Measurements from ENCODE around the gene HIVEP2.

Gene HIVEP2

GRCh38 chr6:142787422-142787821, 157.6 kb downstream of the HIVEP2 start:
- DNase-seq (ENCODE audit: low read depth, low spot score): no peak

- DNase-seq (ENCODE audit: low read depth, low spot score): no peak
Observed at GRCh38 chr6:142786476-142786875, 158.5 kb downstream of the HIVEP2 start.

DNA sequence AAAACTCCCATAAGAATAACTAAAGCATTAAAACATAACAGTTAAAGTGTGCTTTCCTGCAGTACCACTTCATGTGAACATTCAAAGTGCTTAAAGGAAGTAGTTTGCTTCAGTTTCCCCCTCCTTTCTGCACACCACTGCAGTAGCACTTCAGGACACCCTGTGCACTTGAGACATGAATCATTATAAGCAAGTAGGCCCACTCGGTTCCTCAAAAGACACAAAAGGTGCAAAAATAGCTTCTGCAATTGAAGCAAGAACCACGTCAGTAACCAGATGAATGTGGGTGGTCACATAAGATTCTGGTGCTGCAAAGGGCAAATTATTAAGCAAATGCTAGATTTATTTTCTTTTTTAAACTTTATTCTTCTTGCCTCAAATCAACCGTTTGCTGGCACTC, 160.6 kb downstream of the HIVEP2 start:
- DNase-seq (ENCODE audit: low read depth, low spot score): peak; percentile 11

DNA sequence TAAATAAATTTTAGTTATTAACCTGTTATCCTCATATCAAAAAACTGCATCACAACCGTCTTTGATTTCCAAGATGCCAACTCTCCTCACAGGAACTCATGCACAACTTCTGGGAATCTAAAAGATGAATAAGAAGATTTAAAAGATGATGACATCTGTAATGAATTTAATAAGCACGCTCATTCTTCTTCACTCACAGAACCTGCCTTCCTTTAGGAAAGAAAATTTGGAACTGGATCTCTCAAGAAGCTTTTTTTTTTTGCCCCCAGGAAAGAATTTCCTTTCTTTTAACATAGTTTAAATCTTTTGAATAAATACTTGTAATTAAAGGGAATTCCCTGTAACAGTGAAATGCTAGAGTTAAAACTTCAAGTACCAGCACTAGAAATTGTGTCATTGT, 161.5 kb downstream of the HIVEP2 start:
- no peak for DNase-seq (ENCODE audit: low read depth, low spot score)

- peak; percentile 36 for DNase-seq (ENCODE audit: low read depth, low spot score)
Observed at GRCh38 chr6:142781129-142781528, 163.8 kb downstream of the HIVEP2 start.

GRCh38 chr6:142773859-142774648, 170.9 kb downstream of the HIVEP2 start:
- no peak for DNase-seq (ENCODE audit: low read depth, low spot score)

GRCh38 chr6:142773324-142773723, 171.7 kb downstream of the HIVEP2 start:
- no peak for DNase-seq (ENCODE audit: low read depth, low spot score)

DNA sequence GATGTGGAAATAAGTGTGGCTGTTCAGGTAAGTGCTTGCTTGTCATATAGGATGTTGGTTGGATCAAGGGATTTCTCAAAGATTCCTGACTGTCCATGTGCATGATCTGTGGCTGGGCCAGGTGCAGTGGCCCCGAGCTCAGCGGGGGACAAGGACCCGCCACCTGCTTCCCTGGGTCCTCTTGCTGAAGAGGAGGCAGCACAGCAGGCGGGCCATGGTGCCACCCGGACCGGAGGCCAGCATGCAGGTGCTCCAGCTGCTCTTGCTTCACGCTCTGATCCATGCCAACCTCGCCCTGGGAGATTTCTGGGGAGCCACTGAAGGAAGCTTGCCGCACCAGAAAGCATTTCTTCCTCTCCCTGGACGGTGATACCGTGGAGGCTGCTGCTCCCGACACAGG, 173.8 kb downstream of the HIVEP2 start:
- DNase-seq (ENCODE audit: low read depth, low spot score): no peak

- no peak for DNase-seq (ENCODE audit: low read depth, low spot score)
Observed at GRCh38 chr6:142765306-142765705, 179.7 kb downstream of the HIVEP2 start.

- no peak for DNase-seq (ENCODE audit: low read depth, low spot score)
Observed at GRCh38 chr6:142764311-142764710, 180.7 kb downstream of the HIVEP2 start.

- DNase-seq (ENCODE audit: low read depth, low spot score): peak; percentile 91
Observed at GRCh38 chr6:142763205-142763604, 181.8 kb downstream of the HIVEP2 start.

DNA sequence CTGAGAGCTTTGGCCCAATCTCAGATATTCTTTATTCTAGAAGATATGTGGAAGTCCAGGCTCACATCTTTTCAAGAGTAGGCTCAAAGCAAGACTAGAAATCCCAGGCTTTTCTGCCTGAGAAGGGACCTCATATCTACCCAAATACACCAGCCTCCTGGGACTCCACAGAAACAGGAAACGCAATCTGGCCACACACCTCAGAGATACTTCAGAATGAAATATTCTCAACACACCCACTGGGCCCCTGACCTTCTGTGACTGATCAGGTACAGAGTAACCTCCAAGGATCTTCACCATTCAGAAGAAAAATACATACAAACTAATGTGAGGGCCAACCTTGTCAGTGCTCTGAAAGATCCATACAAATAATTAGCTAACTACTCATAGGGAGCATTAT, 183.2 kb downstream of the HIVEP2 start:
- no peak for DNase-seq (ENCODE audit: low read depth, low spot score)

DNA sequence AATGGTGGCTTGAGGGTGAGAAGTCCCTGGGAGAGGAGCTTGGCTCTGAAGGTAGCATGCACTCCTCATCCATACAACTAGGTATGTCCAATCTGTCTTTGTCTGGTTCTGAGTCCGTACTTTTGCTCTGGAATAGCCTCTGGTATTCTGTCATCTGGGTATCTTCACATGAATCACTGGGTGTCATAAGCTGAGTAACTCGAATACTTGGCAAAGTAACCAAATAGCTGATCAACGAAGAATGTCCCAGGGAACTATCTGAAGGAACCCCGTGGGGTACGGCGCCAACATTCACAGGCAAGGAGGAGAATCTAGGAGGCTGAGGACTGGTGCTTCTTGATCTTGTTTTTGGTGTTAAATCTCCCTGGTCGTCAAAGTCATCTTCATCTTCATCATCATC, 184.8 kb downstream of the HIVEP2 start:
- DNase-seq (ENCODE audit: low read depth, low spot score): peak; percentile 55

DNA sequence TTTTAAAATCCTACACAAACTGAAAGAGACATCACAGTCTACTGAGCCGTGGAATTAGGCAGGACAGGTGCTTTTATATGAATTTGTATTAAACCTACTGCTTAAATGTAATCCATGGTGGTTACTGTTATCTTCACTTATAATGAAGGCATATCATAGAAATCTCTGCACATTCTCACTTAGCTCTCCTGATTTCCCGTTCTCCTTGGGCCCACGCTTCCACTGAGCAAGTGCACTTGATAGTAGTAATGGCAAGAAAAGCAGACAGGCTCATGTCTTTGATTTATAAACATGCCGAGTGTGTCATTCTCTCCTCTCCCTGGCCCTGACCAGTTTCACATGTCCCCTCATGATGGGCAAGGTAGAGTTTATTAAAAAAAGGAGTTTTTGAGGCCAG, 186.3 kb downstream of the HIVEP2 start:
- no peak for DNase-seq (ENCODE audit: low read depth, low spot score)

DNA sequence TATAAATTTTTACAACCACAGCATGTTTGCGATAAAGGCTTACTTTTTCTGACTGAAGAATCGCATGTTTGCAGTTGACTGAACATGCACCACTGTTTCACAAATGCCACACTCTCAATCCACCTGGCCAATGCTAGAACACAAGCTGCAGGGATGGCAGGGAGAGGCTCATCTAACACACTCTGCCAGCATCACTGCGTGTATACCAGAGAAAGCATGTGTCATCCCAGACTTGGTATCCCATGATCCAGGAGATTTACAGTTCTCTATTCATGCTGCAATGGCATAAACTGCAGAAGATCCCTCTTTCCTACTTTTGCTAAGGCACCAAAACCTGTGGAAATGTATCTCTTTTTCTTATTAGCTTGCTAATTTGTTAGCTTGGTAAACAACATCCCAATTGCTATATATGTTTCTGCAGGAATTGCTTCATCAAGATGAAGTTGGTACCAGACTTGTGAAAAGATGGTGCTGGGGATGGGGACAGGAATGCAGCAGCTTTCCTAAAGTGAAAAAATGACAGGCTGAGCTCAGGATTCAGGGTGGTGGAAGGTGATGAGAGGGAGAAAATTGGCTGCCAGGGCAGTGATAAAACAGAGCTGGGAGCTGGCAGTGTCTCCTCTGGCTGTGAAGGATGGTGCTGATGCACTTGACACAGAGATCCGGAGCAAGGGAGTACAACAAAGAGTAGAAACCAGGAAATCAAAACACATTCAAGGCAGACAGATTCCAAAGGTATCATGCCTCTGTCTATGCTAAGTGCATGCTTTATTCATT, 186.9 kb downstream of the HIVEP2 start:
- no peak for DNase-seq (ENCODE audit: low read depth, low spot score)

- DNase-seq (ENCODE audit: low read depth, low spot score): peak; percentile 89
Observed at GRCh38 chr6:142756215-142756630, 188.8 kb downstream of the HIVEP2 start.

DNA sequence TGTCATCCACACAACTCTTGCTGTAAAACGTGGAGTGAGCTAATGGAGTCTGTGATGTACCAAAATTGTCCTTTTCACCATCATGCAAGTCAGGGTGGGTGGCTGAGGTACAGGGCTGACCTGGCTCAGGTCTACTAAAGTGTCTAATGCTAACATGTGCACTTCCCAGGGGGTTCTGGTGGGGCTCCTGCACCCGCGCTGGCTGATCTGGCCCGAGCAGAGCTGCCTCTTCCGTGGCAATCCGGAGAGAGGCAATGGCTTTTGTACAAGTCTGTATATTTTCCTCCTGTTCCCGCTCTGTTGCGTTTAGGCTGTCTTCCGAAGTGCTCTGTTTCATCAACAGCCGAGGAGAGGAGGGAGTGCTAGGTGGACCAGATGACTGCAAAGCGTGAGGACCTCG, 191.8 kb downstream of the HIVEP2 start:
- no peak for DNase-seq (ENCODE audit: low read depth, low spot score)

DNA sequence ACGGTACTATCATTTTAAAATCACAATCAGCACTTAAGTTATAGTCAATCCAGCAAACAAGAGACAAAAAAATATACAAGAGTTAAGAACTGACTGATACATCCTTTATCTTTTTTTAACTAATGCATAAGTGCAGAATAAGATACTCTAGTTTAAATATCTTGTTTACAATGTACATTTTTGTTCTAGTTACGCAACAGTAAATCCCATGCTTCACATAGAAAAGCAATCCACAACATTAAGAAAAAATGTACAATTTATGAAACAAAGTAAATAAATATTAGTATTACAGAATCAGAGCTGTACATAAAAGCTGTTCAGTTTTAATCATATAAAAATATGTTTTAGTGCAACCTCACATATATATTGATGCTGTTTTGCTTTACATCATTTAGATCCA, 192.6 kb downstream of the HIVEP2 start:
- DNase-seq (ENCODE audit: low read depth, low spot score): no peak

- DNase-seq (ENCODE audit: low read depth, low spot score): no peak
Observed at GRCh38 chr6:142751452-142751851, 193.5 kb downstream of the HIVEP2 start.

- no peak for DNase-seq (ENCODE audit: low read depth, low spot score)
Observed at GRCh38 chr6:142750998-142751397, 194.0 kb downstream of the HIVEP2 start.

DNA sequence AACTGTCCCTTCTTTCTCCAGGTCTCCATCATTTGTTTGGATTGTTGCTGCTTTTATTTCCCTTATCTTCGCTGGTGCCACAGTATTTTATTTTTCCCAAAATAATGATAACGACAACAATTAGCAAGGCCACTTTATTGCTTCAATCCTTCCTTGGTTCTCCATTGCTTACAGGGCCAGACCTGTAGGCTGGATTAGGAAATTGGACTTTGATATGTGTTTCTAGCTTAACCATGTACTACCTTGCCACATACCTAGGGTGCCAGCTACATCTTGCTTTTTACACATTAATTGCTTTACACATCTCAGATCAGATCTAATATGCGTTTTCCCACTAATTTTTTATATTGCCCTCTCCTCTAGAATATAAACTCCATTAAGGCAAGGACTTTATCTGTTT, 195.4 kb downstream of the HIVEP2 start:
- no peak for DNase-seq (ENCODE audit: low read depth, low spot score)

DNA sequence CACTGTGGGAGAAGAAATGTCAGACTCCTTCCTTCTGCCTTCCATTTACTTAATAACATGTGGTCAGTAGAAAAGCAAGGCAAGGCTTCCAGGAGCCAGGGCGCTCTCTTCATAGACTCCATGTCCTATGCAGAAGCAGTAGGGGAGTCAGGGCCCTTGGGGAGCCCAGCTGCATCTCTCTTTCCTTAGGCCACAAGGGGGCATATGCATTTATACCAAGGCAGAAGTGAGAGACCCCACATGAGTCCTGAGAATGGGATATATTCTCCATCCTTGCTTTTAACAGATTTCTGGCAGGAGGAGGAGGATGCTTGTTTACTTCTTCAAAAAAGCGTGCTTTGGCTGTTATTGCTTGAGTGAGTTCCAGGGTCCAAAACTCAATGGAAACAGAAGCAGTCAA, 198.5 kb downstream of the HIVEP2 start:
- no peak for DNase-seq (ENCODE audit: low read depth, low spot score)

- peak; percentile 66 for DNase-seq (ENCODE audit: low read depth, low spot score)
Observed at GRCh38 chr6:142744836-142745235, 200.1 kb downstream of the HIVEP2 start.
